Eye (tissue), 1 donor: ENCODE data around the gene RNASE8.

ENCODE experiments used
- DNase-seq: peaks from one replicate; pipeline ENCODE4 v3.0.0-alpha.2; 2015

RNASE8 gene

DNA sequence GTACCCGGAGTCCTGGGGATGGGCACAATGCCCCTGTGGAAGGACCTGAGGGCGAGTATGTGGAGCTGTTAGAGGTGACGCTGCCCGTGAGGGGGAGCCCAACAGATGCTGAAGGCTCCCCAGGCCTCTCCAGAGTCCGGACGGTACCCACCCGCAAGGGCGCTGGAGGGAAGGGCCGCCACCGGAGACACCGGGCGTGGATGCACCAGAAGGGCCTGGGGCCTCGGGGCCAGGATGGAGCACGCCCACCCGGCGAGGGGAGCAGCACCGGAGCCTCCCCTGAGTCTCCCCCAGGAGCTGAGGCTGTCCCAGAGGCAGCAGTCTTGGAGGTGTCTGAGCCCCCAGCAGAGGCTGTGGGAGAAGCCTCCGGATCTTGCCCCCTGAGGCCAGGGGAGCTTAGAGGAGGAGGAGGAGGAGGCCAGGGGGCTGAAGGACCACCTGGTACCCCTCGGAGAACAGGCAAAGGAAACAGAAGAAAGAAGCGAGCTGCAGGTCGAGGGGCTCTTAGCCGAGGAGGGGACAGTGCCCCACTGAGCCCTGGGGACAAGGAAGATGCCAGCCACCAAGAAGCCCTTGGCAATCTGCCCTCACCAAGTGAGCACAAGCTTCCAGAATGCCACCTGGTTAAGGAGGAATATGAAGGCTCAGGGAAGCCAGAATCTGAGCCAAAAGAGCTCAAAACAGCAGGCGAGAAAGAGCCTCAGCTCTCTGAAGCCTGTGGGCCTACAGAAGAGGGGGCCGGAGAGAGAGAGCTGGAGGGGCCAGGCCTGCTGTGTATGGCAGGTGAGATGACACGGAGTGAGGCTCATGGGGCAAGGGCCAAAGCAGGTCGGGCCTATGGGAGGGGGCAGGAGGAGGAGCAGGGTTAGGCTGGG lies 17.0 kb downstream of the RNASE8 start:
- no peak for DNase-seq

DNA sequence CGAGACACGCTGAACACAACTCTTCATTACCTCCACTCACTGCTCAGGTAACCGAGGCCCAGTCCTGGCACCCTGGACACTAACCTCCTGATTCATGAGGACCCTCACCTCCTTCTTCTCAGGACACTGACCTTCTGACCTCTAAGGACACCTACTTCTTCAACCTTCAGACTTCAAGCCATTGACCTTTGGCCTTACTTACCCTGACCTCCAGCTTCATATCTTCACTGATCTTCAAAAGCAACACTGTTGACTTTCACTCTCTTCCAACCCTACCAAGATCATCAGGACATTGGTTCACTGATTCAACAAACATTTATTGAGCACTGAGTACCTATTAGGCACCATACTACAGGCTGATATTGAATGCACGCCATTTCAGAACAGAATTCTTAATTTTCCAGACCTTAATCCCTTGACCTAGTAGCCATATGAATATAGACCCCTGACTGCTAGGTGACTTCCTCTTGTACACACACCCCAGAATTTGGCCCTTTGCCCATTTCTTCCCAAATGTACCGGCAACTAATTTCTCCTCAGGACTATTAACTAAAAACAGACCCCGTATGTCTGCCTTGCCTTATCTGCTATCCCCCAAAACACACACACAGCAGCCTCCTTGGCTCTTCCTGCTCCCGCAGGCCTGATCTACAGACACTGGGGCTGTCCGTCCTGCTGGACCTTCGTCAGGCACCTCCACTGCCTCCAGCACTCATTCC lies 18.3 kb downstream of the RNASE8 start:
- DNase-seq: no peak

DNA sequence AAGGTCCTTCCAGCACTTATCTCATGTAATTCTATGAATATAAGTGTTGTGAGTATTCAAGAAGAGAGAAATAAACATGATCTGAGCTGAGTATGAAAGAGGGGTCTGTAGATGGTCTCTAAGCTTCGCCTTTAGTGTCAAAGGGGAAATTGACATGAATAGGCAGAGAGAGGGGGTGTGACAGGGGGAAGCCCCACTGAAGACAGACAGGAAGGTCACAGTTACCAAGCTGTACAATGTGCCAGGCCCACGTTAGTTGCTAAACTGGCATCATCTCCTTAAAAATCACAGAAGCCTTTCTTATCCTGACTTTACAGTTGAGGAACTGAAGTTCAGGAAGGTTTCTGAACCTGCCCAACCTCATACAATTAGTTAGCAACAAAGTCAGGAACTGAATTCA lies 20.1 kb downstream of the RNASE8 start:
- DNase-seq: no peak

GRCh38 chr14:21078287-21078686 lies 20.7 kb downstream of the RNASE8 start:
- DNase-seq: no peak

- DNase-seq: no peak
Measured at GRCh38 chr14:21078726-21079125, 21.1 kb downstream of the RNASE8 start.

GRCh38 chr14:21081521-21082142 lies 24.0 kb downstream of the RNASE8 start:
- no peak for DNase-seq

GRCh38 chr14:21083565-21084325 lies 26.1 kb downstream of the RNASE8 start:
- no peak for DNase-seq

GRCh38 chr14:21084396-21084795 lies 26.8 kb downstream of the RNASE8 start:
- DNase-seq: no peak

GRCh38 chr14:21084998-21085853 lies 27.6 kb downstream of the RNASE8 start:
- no peak for DNase-seq

DNA sequence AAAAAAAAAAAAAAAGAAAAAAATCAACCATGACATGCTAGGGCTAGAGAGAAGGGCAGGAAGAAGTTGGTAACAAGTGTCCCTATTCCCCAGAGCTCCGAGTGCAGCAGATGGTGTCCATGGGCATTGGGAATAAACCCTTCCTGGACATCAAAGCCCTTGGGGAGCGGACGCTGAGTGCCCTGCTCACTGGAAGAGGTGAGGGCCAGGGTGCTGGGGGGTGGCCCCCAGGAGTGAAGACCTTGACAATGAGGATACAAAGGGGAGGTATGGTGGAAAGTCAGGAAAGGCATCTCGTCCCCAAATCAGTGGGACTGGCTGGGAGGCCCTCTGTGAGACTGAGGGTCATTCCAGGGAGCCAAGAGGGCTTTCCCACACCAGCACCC lies 29.3 kb downstream of the RNASE8 start:
- no peak for DNase-seq

- DNase-seq: peak; percentile 90
Measured at GRCh38 chr14:21087294-21088091, 29.9 kb downstream of the RNASE8 start.

- DNase-seq: no peak
Measured at GRCh38 chr14:21088687-21089086, 31.1 kb downstream of the RNASE8 start.

- DNase-seq: no peak
Measured at GRCh38 chr14:21089271-21089670, 31.6 kb downstream of the RNASE8 start.

DNA sequence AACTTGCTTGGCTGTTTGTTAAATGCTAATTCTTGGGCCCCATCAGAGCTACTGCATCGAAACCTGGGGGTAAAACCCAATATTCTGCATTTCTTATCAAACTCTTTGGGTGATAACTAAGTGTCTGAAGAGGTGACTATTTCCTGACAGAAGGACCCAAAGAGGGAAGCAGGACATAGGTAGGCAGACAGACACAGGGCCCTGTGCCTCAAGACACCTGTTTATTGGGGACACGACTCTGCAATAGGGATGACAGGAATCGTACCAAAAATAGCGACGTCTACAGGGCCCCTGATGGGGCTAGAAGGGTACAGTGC lies 32.2 kb downstream of the RNASE8 start:
- no peak for DNase-seq

- peak; percentile 68 for DNase-seq
Measured at GRCh38 chr14:21090194-21090939, 32.7 kb downstream of the RNASE8 start.

- no peak for DNase-seq
Measured at GRCh38 chr14:21090940-21091663, 33.5 kb downstream of the RNASE8 start.

DNA sequence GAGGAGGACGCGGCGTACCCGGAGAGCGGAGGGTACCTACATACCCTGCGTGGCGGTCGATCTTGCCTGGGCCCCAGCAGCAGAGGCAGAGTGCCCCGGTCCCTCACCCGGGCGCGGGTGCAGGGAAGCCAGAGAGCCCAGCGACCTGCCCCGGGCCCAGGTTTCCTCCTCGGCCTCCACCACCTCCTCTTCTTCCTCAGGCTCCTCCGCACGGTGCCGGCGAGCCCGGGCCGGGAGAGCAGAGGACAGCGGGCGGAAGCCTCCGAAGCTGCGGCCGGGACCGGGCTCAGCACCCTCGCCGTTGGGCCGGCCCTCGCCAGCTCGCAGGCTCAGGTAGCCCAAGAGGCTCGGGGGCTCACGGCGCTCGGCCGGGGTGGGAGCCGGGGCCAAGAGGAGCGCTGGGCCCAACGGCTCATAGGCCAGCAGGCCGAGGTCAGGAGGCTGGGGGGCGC lies 34.2 kb downstream of the RNASE8 start:
- no peak for DNase-seq

DNA sequence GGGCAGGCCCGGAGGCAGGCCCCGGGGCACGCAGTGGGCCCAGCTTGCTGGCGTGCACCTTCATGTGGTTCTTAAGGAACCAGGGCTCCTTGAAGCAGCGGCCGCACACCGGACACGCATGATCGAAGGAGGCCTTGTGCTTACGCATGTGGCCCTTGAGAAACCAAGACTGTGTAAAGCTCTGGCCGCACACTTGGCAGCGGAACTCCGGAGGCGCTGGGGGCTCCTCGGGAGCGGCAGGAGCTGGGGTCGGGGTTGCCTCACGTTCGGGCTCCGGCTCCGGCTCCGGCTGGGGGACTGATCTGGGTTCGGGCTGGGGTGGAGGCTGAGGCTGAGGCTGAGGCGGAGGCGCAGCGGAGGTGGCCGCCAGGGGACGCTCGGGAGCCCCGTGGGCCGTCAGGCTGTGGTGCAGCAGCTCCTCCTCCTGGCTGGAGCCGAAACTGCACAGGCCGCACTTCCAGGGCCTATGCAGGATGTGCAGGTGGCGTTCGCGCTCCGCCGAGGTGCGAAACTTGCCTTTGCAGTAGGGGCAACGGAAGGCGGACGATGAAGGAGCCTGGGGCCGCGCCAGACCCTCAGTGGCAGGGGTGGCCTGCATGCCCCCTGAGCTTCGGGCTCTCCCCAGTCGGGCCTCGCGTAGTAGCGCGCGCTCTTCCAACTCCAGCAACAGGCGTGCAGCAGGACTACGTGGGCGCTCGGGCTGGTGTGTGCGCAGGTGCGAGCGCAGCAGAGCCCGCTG lies 34.8 kb downstream of the RNASE8 start:
- DNase-seq: peak; percentile 90

DNA sequence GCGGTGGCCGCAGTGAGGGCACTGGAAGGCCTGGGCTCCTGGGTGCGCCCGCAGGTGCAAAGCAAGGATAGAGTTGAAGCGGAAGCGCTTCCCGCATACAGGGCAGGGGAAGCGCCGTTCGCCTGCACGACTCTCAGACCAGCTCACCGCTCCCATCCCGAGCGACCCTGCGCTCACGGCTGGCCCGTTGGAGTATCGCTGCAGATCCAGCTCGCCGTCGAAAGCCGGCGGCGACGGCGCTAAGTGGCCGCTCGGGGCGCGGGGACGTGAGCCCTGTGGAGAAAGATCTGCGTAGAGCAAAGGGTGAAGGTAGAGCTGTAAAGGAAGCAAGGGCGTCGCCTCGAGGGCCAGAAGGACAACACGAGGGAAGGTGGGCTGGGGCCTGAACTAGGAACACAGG lies 35.4 kb downstream of the RNASE8 start:
- DNase-seq: no peak
